Measurements from ENCODE around the gene LRPPRC. TPM values are rescaled to one million over a fixed set of nuclear protein-coding genes. Genes with fewer than 3 reads are reported as not detected.

Gene LRPPRC
- total and polyA plus RNA-seq, 9 of the 15 experiments (the other 6 are each of a cell fraction or from before 2014, with no cell fraction given): 41.5 to 214 (median 138) TPM

DNA sequence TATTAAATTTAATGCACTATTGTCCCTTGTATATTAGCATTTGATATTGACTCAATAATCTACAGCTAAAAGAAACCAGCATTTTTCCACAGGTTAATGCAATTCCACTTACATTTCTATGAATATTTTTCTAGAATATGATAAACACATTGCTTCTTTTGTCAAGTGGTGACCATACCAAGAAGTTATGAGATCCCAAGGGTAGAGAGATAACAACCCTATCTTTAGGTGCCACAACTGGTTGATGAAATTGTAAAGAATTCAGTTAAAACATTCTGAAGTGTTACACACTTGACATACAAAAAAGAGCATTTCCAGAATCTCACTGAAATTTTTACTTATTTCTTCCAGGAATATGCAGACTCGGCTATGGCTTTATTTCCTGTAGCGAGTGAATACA is 101.0 kb downstream of the LRPPRC start (continued):
- TF ChIP-seq ZNF589 (CRISPR knock-in tag; IDR thresholded peaks at IDR 0.05; ENCODE audit: low read depth) (no peak), MTA2 (IDR thresholded peaks at IDR 0.05; ENCODE audit: low read depth) (peak; percentile 64), SIRT6 (IDR thresholded peaks at IDR 0.05; ENCODE audit: low read depth, low read length) (no peak), ZNF263 (CRISPR knock-in tag; IDR thresholded peaks at IDR 0.05; ENCODE audit: borderline replicate concordance) (no peak), ETV6 (IDR thresholded peaks at IDR 0.05; ENCODE audit: borderline replicate concordance in 1 of 2, low read depth in 2 of 2, low read length in 1 of 2) (no peak), ETV6 (CRISPR knock-in tag; IDR thresholded peaks at IDR 0.05; ENCODE audit: borderline replicate concordance) (no peak), ARID2 (IDR thresholded peaks at IDR 0.05) (no peak), SOX6 (IDR thresholded peaks at IDR 0.05) (peak; percentile 27; the same call in 1 of the 2 replicates), RUNX1 (IDR thresholded peaks at IDR 0.05; ENCODE audit: low read depth) (no peak)
- TF ChIP-seq, protein P1, sequence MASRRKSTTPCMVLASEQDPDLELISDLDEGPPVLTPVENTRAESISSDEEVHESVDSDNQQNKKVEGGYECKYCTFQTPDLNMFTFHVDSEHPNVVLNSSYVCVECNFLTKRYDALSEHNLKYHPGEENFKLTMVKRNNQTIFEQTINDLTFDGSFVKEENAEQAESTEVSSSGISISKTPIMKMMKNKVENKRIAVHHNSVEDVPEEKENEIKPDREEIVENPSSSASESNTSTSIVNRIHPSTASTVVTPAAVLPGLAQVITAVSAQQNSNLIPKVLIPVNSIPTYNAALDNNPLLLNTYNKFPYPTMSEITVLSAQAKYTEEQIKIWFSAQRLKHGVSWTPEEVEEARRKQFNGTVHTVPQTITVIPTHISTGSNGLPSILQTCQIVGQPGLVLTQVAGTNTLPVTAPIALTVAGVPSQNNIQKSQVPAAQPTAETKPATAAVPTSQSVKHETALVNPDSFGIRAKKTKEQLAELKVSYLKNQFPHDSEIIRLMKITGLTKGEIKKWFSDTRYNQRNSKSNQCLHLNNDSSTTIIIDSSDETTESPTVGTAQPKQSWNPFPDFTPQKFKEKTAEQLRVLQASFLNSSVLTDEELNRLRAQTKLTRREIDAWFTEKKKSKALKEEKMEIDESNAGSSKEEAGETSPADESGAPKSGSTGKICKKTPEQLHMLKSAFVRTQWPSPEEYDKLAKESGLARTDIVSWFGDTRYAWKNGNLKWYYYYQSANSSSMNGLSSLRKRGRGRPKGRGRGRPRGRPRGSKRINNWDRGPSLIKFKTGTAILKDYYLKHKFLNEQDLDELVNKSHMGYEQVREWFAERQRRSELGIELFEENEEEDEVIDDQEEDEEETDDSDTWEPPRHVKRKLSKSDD (conservative IDR thresholded peaks at IDR 0.05; ENCODE audit: low read length): no peak
- TF ChIP-seq, protein P2, sequence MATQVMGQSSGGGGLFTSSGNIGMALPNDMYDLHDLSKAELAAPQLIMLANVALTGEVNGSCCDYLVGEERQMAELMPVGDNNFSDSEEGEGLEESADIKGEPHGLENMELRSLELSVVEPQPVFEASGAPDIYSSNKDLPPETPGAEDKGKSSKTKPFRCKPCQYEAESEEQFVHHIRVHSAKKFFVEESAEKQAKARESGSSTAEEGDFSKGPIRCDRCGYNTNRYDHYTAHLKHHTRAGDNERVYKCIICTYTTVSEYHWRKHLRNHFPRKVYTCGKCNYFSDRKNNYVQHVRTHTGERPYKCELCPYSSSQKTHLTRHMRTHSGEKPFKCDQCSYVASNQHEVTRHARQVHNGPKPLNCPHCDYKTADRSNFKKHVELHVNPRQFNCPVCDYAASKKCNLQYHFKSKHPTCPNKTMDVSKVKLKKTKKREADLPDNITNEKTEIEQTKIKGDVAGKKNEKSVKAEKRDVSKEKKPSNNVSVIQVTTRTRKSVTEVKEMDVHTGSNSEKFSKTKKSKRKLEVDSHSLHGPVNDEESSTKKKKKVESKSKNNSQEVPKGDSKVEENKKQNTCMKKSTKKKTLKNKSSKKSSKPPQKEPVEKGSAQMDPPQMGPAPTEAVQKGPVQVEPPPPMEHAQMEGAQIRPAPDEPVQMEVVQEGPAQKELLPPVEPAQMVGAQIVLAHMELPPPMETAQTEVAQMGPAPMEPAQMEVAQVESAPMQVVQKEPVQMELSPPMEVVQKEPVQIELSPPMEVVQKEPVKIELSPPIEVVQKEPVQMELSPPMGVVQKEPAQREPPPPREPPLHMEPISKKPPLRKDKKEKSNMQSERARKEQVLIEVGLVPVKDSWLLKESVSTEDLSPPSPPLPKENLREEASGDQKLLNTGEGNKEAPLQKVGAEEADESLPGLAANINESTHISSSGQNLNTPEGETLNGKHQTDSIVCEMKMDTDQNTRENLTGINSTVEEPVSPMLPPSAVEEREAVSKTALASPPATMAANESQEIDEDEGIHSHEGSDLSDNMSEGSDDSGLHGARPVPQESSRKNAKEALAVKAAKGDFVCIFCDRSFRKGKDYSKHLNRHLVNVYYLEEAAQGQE (IDR thresholded peaks at IDR 0.05; ENCODE audit: borderline replicate concordance): no peak
- TF ChIP-seq, protein P2 (CRISPR knock-in tag; IDR thresholded peaks at IDR 0.05; ENCODE audit: low read depth): no peak
- TF ChIP-seq, protein P3, sequence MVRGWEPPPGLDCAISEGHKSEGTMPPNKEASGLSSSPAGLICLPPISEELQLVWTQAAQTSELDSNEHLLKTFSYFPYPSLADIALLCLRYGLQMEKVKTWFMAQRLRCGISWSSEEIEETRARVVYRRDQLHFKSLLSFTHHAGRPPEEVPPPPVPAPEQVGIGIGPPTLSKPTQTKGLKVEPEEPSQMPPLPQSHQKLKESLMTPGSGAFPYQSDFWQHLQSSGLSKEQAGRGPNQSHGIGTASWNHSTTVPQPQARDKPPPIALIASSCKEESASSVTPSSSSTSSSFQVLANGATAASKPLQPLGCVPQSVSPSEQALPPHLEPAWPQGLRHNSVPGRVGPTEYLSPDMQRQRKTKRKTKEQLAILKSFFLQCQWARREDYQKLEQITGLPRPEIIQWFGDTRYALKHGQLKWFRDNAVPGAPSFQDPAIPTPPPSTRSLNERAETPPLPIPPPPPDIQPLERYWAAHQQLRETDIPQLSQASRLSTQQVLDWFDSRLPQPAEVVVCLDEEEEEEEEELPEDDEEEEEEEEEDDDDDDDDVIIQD (CRISPR knock-in tag; IDR thresholded peaks at IDR 0.05): no peak
- TF ChIP-seq, protein P4, sequence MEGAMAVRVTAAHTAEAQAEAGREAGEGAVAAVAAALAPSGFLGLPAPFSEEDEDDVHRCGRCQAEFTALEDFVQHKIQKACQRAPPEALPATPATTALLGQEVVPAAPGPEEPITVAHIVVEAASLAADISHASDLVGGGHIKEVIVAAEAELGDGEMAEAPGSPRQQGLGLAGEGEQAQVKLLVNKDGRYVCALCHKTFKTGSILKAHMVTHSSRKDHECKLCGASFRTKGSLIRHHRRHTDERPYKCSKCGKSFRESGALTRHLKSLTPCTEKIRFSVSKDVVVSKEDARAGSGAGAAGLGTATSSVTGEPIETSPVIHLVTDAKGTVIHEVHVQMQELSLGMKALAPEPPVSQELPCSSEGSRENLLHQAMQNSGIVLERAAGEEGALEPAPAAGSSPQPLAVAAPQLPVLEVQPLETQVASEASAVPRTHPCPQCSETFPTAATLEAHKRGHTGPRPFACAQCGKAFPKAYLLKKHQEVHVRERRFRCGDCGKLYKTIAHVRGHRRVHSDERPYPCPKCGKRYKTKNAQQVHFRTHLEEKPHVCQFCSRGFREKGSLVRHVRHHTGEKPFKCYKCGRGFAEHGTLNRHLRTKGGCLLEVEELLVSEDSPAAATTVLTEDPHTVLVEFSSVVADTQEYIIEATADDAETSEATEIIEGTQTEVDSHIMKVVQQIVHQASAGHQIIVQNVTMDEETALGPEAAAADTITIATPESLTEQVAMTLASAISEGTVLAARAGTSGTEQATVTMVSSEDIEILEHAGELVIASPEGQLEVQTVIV (CRISPR knock-in tag; IDR thresholded peaks at IDR 0.05; ENCODE audit: borderline replicate concordance): no peak

Data from K562 (cell line).